Measurements from ENCODE around the gene FAM174C.

FAM174C gene

DNA sequence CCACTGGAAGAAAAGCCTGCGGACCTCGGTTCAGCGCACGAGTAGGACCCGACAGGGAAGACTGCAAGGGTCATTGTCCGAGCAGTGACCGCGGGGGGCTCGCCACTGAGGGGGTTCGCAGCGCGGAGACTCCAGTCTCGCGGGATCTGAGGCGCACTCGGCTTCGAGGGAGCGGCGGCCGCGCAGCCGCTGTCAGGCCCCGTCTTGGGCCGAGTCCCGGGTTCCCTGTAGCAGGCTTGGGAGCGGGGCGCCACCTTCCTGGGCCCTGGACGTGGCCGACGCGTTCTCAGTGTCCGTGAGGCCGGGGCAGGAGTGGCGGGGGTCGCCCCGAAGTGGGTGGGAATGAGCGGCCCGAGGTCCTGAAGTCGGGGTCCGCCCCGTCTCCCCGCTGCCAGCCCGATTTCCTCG, 474 bp upstream of the FAM174C start:
- DNase-seq, result peak in 1 of 2 experiments; percentile 49

DNA sequence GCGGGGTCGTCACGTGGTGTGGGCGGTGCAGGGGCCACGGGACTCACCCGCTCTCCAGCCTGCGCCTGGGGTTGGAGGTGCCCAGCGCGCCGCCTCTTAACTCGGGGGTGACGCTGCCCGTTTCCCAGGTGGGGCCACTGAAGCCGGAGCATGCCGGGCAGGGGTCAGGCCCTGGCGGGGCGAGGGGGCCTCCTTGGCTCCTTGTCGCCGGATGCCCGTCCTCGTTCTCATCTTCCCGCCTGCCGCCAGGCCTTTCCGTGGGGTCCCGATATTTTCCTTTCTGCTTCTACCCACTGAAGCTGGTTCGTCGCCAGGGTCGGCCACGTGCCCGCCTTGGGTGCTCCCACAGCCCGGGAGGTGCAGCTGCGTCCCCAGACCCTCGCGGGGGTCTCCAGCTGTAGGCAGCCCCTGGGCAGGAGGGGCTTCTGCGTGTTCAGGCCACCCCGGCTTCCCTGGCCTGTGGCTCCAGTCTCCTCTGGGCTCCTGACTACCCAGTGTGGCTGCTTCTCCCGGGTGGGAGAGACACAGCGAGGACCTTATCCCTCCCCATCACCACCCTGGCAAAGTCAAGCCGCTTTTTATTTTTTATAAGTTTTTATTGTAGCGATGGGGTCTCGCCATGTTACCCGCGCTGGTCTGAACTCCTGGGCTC, 772 bp downstream of the FAM174C start:
- DNase-seq, result no peak

DNA sequence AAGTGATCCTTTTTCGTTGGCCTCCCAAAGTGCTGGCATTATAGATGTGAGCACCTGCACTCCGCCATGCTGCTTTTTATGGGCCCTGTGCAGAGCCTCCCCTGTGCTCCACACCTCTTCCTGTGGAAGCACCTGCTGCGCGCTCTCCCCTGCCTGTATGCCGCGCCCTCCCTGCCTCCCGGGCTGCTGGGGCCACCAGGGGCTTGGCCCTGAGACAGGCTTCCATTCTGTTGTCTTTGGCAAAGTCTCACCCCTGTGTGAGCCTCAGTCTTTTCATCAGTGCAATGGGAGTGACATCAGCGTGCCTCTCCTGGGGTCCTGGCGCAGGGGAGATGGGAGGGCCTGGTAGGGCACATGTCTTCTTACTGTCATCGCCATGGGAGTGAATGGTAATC, 1.3 kb downstream of the FAM174C start:
- DNase-seq, result no peak

DNA sequence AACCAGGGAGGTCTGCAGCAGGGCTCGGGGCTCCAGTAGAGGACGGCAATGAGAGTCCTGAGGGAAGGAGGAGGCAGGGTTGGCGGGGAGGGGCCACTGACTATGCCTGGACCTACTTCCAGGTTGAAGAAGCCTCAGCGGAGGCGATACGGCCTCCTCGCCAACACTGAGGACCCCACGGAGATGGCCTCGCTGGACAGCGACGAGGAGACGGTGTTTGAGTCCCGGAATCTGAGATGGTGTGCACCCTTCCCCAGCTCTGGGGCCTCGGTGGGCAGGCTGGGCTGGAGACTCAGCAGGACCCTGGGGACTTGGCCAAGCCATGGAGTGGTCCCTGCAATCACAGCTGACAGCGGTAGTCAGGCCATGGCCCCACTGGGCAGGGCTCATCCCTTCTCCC, 1.7 kb downstream of the FAM174C start:
- DNase-seq, result no peak

DNA sequence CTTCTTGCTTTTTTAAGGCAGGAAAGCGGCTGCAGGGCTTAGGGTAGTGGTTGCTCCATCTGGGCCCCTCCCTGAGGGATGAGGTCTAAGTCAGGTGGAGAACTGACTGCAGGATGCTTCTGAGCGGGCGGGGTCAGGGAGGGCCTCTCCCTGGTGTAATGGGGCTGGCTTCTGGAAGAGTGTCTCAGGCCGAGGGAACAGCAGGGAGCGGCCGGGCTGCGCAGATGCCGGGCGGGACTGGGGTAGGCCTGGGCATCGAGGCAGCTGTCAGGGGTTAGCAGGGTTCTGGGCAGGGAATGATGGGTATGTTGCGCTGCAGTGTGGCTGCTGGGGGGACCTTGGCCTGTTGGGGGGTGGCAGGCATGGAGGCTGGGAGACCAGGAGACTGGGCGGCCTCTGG, 2.7 kb downstream of the FAM174C start:
- DNase-seq, result no peak

DNA sequence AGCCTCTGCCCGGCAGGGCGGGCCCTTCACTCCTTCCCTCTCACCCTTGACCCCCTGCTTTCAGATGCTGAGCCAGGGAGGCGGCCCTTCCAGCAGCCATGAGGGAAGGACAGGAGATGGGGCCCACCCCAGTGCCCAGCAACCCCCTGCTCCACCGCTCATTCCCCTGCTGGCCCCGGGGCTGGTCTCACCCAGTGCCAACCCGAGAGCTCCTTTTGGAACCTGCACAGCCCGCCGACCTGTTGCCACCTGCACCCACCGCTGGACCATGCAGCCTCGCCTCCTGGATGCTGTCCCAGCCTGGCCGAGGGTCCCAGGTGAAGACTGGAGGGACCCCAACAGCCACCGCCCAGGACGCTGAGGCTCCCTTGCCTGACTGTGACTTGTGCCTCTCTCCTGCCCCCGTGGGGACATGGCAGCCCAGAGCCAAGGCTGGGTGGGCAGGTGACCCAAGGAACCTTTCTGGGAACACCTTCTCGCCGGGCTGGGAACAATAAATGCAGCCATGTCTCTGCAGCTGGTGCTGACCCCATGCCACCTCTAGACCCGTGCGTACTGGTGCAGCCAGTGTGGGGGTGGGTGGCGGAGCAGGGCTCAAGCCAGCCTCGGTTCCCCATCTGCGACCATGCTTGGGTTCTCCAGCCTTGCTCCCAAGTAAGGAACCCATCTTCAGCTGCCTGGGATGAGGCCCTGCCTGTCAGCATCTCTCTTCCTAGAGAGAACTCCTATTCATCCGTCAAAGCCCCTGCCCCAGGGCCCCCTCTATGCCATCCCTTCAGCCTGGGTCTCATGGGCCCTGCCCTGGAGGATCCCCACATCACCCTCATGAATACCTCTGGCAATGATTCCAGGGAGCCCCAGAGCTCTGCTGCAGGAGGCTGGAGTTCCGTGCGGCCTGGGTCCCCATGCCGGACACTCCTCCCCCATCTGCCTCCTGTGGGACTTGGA, 3.7 kb downstream of the FAM174C start:
- no peak for DNase-seq

DNA sequence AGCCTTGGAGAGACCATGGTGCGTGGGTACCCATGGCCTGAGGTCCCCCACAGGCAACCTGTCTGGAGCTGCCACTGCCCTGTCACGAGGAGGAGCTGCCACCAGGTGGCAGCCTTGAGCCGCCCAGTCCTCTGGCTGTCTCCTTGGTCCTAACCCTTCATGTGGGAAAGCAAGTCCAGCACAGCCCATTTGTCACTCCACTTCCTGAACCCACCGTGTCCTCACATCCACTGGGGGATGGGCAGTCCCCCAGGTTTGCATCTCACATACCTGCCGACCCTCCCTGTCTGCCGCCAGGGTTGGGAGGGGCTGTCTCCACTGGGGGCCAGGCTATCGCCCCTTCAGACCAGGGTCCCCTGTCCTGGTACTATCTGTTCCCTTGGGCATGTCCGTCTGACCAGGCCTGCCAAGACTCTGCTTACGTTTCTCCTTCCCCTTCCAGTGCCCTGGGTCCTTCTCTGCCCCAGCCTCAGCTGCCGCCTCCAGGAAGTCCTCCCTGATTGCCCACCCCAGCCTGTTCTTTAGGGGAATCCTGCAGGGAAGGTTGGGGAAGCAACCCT, 4.5 kb downstream of the FAM174C start:
- DNase-seq, result peak; percentile 37 to 74

DNA sequence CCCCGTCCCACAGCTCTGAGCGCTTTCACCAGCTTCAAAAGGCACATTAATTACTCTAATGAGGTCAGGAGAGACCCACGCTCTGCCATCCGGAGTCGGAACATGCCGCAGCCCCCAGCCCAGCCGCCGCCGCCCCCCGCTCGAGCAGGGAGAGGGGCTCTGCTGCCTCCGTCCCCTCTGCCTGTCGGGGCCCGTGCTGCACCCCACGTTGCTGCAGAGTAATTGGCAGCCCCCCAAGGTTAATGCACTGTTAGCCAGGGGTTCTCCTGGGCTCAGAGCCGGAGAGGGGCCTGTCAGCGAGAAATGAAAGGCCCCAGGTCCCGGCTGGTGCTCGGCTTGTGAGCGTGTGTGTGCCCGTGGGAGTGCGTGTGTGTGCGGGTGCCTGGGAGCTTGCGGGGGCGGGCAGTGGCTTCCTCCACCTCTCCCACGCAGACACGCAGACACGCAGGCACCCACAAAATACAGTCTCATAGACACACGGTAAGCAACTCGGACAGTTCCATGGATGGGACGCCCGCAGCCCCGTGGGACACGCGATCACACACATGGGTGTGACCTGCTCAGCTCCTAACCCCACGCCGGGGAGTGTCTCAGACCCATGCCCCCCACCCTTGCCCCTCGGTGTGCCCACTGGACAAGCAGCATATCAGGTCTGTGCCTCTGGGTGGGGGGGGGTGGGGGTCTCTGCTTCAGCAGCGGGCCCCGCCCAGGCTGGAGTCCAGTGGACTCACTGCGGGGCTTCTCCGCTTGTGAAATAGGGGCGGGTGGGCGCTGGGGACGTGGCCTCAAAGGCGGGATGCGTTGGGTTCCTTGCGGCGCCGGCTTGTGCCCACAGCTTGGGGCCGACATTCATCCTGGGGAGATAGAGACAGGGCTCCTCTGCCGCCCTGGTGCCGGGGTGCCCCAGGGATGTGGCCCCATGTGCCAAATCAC, 5.6 kb downstream of the FAM174C start:
- no peak for DNase-seq

DNA sequence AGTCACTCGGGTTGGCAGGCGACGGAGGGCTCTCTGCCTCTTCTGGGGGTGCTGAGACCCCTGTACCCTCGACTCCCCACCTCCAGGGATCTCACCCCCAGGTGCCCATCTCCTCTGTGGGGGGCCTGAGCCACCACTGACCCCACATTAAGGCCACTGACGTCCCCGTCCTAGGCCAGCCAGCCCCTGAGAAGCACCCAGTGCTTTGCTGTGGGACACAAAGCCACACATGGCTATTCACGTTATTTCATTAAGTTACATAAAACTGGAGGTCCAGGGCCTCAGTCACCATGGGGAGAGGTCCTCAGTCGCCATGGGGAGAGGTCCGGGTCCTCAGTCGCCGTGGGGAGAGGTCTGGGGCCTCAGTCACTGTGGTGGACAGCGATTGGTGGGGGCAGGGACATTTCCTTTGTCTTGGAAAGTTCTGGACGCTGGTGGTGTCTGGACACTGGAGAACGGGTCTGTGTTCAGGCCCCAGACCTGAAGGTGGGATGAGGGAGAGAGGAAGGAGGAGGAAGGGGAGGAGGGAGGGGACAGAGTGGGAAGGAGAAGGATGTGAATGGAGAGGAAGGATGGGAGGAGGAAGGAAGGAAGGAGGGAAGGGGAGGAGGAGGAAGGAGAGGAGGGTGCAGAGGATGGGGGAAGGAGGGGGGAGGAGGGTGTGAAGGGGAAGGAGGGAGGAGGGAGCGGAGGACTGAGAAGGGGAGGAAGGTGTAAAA, 6.4 kb downstream of the FAM174C start:
- no peak for DNase-seq

DNA sequence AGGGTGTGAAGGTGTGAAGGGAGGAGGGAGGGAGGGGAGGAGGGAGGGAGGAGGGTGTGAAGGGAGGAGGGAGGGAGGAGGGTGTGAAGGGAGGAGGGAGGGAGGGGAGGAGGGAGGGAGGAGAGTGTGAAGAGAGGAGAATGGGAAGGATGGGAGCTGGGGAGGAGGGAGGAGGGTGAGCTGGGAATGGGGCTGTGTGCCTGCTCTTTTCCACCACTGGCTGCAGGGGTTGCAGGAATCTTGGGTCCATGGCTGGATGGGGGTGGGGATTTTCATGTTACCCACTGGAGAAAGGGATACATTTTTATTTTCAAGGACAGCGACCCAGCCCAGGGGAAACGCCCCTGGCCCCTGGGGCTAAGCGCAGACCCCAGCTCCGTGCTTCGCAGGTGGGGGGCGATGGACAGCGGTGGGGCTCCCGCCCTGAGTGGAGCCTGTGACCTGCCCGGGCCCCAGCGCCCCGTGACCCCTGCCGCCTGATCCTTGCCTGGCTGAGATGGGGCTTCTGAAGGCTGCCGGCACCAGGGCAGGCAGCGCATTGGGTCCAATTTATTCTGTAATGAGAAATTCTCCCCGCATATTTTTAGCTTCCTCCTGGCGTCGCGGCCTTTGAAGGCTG, 7.4 kb downstream of the FAM174C start:
- no peak for DNase-seq

DNA sequence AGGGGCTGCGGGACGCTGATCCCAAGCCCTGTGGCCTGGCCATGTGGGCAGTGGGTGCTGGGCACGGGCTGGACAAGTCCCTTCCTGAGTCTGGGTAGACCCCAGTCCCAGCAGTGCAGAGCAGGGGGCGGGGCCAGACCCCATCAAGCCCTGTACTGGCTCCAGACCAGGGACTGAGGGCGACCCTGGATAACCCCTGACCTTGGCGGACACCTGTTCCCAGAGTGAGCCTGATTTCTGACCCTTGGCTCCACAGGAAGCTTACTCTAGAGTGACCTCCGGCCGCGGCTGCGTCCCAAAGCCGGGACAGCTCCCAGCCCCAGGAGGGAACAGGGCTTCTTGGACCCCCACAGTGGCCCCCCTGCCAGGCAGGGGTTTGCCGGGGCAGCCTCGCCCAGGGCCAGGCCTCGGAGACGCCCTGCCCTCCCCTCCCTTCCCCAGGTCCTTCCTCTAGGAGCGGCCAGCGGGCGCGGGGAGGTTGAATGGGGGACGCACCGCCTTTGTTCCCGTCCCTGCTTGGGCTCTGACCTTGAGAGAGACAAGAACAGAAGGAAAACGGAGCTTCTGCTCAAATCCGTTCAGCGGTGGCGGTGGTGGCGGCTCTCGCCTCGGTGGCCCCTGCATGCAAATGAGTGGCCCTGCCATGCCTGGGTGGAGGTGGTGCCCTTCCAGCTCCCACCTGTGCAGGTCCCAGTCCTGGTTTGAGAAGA, 8.0 kb downstream of the FAM174C start:
- DNase-seq, result no peak

DNA sequence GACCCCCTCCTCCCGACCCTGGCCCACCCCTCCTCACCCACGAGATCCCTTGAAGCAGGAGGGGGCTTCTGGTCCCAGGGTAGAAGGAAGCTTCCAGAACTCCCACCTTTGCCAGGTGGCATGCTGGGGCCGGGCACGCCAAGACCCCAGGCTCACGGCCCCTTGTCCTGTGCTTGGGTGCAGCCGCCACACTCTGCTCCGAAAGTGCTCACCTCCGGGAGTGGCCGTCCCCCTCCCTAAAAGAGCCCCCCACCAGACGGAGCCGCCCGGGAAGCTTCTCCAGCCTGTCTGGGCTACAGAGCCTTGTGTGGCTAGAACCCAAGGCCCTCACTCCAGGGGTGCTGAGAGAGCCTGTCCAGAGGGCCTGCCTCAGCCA, 8.6 kb downstream of the FAM174C start:
- DNase-seq, result no peak

DNA sequence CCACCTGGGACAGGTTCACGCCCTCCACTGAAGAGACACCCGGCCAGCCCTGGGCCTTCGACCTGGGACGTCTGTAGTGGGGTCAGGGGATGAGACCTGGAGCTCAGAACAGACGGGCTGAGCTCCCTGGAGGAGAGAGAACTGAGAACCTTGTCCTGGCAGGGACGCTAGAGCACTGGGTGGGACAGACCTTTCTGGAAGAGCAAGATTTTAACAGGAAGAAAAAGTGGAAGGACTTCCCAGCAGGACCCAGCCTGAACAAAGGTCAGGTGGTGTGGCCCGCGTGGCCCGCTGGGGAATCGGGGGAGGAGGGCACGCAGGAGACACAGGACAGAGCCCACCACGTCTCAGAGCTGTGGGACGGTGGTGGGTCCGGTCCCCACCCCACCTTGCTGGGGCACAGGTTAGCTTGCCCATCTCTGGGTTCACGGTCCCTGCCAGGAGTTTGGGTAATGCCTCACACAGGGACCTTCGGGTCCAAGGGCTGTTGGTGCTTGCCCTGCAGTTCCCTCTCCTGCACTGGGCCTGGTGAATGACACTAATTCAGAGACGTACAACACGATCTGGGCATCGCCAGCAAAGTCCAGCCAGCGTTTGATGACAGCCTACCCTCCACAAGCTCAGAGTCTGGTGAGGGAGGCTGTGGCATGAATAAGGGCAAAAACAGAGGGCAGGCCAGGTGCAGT, 9.1 kb downstream of the FAM174C start:
- no peak for DNase-seq

DNA sequence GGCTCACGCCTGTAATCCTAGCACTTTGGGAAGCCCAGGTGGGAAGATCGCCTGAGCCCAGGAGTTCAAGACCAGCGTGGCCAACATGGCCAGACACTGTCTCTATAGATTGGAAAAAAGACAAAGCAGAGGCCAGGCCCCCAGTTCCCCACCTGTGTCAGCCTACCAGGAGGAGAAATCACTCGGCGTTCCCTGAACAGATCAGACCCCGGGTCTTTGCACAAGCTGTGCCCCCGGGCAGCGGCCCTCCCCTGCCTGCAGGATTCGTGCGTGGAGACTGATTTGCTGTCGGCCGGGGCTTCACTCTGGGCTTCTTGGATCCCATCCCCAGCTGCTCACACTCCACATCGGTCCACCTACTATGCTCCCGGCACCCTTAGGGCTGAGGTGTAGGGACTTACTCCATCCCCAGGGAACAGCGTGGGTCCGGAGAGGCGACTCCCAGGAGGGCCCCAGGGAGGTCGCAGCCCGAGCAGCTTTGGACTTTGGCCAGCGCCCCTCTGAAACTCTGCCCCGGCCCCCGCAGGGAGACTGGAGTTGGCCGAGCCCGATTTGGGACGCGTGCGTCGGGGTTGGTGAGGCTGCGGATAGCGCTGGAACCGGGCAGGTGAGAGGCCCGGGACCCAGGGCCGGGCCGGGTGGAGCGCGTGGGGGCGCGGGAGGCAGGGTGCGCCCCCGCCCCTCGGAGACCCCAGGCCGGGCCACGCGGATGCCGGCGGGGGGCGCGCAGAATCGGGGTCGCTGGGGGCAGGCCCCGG, 9.8 kb downstream of the FAM174C start:
- DNase-seq, result no peak

DNA sequence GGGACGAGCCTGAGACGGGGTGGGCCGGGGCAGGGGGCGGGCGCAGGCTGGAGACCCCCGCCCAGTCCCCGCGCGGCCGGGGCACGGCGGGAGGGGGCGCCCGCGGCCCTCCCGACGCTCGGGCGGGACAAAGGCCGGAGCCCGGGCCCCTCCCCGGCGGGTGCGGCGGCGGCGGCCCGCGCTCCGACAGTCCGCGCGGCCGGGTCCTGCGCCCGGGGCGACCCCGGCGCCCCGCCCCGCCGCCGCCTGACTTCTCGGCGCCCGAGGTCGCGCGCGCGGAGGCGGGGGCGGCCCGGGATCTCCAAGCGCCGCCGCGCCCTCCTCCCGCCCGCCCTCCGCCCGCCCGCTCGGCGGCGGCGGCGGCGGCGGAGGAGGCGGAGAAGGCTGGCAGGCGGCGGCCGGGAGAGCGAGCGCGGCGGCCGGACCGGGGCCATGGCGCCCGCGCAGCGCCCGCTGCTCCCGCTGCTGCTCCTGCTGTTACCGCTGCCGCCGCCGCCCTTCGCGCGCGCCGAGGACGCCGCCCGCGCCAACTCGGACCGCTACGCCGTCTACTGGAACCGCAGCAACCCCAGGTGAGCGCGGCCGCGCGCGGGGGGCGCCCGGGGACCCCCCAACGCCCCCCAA, 10.5 kb downstream of the FAM174C start, which contains the start of gene EFNA2:
EFNA2 (plus strand) TSS at position 137 of the 624 bp plus-strand sequence; CDS start at position 433, 296 bp downstream.
- DNase-seq, result no peak

DNA sequence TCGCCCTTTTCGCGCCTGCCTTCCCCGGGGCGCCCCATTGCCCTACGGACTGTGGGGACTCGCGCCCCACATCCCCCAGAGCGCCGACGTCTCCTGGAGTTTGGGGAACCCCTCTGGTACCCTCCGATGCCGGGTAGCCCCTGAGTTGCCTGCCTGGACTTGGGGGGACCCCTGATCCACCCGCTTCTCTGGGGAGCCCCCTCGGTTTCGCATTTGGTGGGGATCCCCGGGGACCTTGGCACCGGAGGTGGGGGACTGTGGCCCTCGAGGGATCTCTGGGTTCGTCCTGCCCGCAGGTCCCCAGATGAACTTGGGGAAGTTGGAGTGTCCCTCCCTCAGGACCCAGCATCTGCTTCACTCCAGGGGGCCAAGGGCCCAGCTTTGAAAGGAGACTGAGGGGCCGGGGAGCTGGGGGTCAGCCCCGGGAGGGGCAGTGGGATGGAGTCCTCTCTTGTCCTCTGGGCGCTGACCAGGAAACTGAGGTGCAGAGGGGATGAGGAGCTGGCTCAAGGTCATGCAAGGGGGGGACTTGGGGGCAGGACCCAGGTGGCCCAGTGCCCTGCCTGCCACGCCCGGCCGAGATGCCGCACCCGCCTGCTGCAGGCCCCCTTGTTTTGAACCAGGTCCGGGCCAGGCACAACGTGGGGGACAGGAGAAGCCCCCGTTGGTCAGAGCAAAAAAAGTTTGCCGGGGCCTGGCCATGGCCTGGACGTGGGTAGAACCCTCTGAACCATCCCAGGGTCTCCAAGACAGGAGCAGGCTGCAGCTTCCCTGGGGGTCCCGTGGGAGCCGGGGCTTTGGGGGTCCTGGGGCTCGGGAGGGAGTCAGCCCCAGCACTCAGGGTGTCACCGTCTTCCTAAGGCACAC, 11.4 kb downstream of the FAM174C start:
- DNase-seq, result no peak

DNA sequence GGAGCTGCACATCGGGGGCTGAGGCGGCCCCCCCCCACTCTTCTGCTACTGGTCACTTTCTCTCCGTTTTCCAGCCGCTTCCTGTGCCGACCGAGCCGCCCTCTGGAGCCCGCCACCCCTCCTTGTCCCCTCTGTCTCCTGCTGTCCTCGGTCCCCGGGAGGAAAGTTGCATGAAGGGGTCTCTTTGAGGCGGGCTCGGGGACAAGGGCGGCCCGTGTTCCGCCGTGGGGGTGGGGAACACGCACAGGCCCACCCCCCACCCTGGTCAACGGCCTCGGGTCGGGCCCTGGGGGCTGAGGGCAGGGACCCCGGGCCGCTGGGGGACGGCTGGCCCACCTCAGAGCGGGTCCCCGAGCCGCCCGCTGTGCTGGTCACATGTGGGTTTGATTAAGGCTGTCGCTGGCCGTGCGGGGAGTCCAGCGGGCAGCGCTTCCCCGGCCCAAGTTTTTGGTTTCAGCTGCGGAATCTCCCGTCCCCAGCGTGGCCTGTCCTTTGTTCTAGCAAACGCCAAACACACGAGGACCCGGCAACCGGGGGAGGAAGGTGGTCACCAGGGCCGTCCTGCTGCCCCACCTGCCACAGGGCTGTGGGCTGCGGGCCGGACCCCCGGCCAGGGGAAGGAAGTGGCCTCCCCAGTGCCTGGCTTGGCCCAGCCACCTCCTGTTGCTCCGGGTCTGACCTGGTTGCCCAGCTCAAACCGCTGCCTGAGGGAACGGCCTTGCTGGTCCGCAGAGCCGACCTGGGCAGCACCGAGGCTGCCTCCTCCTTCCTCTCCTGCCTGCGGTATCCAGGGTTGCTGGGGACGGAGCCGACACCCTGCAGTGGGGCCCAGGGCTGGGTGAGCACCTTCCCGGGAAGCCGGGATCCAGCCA, 12.3 kb downstream of the FAM174C start:
- peak in 1 of 2 experiments; percentile 46 for DNase-seq
